ENCODE measurements around the gene TIMM10.

TIMM10 gene

DNA sequence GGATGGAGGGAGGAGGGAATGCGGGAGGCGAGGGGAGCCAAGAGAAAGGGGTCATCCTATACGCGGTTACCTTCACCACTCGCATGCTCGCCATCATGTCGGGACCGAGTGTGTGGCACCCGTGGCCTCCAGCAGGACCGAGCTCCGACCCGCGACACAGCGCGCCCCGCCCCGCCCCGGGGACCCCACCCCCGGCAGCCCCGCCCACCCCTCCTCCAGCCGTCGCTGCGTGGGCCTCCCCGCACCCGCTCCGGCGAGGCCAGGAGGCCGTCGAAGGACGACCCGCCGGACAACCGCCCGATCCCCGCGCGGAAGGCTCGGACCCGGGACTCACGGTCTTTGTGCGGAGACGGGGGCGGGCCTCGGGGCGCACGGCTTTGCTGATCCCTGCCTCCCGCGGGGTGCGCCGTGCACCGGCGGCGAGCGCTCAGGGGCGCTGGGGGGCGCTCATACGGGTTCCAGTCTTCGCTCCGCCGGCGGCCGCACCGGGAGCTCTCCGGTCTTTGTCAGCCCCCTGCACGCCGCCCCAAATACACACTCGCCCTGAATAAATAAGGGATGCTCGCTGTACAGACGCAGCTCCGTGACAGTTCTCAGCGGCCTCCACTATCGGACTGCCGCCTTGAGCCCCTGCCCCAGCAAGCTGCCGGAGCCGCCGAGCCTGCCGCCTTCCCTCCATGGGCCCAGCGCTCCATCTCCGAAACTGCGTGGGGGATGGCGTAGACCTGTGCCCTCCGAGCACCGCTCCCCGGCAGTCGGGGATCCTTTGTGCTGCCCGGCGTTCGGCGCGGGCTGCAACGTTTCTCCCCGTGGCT is 37.2 kb upstream of the TIMM10 start, which contains the start of gene UBE2L6:
Gene UBE2L6 (minus strand): TSS at position 158 of the 815 bp plus-strand sequence. CDS start 61 bp downstream, at position 97.
- no peak for DNase-seq (ENCODE audit: low spot score)
- H3K4me3 ChIP-seq (ENCODE audit: severe bottlenecking) = peak within 1 kb of the TSS; percentile 50
- H3K27me3 ChIP-seq (ENCODE audit: insufficient read depth, poor library complexity, severe bottlenecking) = no peaks in the 10 kb centered on the region
- peak within 1 kb of the TSS; percentile 31 for H3K27ac ChIP-seq (ENCODE audit: poor library complexity, severe bottlenecking)
- no peaks in the 10 kb centered on the region for H3K9me3 ChIP-seq (ENCODE audit: severe bottlenecking)
- no peaks in the 10 kb centered on the region for H3K36me3 ChIP-seq (ENCODE audit: low read depth)
- H3K4me1 ChIP-seq (ENCODE audit: insufficient read depth, poor library complexity, severe bottlenecking) = peaks cover 10% of the 10 kb centered on the region
- ATAC-seq (ENCODE audit: low read depth) = peak; percentile 75
- TF ChIP-seq, protein P1, sequence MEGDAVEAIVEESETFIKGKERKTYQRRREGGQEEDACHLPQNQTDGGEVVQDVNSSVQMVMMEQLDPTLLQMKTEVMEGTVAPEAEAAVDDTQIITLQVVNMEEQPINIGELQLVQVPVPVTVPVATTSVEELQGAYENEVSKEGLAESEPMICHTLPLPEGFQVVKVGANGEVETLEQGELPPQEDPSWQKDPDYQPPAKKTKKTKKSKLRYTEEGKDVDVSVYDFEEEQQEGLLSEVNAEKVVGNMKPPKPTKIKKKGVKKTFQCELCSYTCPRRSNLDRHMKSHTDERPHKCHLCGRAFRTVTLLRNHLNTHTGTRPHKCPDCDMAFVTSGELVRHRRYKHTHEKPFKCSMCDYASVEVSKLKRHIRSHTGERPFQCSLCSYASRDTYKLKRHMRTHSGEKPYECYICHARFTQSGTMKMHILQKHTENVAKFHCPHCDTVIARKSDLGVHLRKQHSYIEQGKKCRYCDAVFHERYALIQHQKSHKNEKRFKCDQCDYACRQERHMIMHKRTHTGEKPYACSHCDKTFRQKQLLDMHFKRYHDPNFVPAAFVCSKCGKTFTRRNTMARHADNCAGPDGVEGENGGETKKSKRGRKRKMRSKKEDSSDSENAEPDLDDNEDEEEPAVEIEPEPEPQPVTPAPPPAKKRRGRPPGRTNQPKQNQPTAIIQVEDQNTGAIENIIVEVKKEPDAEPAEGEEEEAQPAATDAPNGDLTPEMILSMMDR (IDR thresholded peaks at IDR 0.05; ENCODE audit: poor library complexity, severe bottlenecking) = no peak

DNA sequence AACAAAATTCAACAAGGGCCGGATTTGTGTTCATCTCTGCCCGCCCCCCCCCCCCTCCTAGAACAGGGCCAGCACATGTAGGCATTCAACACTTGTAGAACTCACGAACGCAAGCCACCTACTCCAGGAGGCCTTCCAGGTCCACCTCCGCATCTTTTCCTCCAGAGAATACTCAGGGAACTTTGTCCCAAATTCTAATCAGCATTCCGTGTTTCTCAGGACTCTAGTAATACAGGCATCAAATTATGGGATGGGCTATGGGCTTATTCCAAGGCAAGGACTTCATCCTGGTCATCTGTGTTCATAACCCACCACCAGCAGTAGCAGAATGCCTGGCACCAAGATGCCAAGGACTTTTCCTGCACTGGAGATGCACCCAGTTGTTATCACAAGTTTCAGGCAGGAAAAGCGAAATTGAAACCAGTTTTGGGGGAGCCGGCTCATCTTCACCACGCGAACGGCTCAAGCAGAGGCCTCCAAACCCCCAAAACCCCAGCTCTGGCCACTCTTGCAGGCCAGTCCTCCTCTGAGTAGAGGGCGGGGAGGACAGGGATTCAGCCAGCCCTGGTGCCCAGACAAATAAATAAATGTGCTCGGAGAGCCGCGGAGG is 36.5 kb upstream of the TIMM10 start:
- H3K27ac ChIP-seq (ENCODE audit: poor library complexity, severe bottlenecking) = peak overlapping the region; percentile 31
- ATAC-seq (ENCODE audit: low read depth) = no peak; the same call in 2 of the 3 replicates

DNA sequence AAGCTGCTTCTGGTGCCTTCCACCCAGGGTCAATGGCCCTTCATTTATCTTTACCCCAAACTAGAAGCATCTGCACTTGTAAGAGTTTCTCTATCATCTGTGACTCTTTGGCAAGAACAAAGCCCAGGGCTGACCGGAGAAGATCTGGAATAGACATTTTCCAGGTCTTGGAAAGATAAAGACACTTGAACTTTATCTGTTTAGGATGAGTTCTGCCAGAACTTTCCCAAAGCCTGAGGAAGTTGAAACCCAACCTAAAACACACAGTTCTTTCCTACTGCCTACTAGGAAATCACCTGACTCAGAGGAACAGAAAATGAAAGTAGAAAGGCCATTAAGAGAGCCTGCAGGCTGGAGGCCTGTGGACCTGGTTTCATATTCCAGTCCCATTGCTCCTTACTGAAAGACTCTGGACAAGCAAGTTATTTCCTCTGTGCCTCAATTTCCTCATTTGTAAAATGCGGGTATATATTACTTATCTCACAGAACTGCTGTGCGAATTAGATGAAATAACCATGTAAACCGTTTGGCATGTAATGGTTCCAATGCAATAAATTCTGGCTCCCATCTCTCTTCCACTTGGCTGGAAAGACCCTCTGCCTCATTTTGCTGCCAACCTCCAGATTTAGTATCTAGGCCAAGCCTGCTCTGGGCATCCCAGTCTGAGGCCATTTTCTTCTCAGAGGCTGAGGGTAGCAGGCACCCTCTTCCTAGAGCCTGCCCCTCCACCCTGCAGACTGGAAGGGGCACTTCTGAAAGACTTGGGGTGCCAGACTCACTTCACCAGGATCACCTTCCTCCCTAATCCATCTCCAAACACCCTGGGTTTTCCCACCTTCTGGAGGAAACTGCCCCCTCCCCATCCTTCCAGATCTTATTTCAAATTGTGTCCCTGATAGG is 35.7 kb upstream of the TIMM10 start:
- H3K27me3 ChIP-seq (ENCODE audit: insufficient read depth, poor library complexity, severe bottlenecking) = no peaks in the 10 kb centered on the region
- H3K27ac ChIP-seq (ENCODE audit: poor library complexity, severe bottlenecking) = peak overlapping the region; percentile 31
- H3K4me3 ChIP-seq (ENCODE audit: severe bottlenecking) = peak overlapping the region; percentile 17
- peaks cover 10% of the 10 kb centered on the region for H3K4me1 ChIP-seq (ENCODE audit: insufficient read depth, poor library complexity, severe bottlenecking)
- H3K9me3 ChIP-seq (ENCODE audit: severe bottlenecking) = no peaks in the 10 kb centered on the region
- TF ChIP-seq, protein P1 (IDR thresholded peaks at IDR 0.05; ENCODE audit: poor library complexity, severe bottlenecking) = no peak
- H3K36me3 ChIP-seq (ENCODE audit: low read depth) = no peaks in the 10 kb centered on the region
- ATAC-seq (ENCODE audit: low read depth) (no peak), DNase-seq (ENCODE audit: low spot score) (no peak)

More for the DNA sequence above, 36.5 kb upstream of the TIMM10 start:
- Histone ChIP-seq H3K4me1 (ENCODE audit: insufficient read depth, poor library complexity, severe bottlenecking) (peaks cover 10% of the 10 kb centered on the region), H3K4me3 (ENCODE audit: severe bottlenecking) (peak overlapping the region; percentile 50), H3K9me3 (ENCODE audit: severe bottlenecking) (no peaks in the 10 kb centered on the region), H3K36me3 (ENCODE audit: low read depth) (no peaks in the 10 kb centered on the region), H3K27me3 (ENCODE audit: insufficient read depth, poor library complexity, severe bottlenecking) (no peaks in the 10 kb centered on the region)
- TF ChIP-seq, protein P1 (IDR thresholded peaks at IDR 0.05; ENCODE audit: poor library complexity, severe bottlenecking) = no peak
- DNase-seq (ENCODE audit: low spot score) = no peak

DNA sequence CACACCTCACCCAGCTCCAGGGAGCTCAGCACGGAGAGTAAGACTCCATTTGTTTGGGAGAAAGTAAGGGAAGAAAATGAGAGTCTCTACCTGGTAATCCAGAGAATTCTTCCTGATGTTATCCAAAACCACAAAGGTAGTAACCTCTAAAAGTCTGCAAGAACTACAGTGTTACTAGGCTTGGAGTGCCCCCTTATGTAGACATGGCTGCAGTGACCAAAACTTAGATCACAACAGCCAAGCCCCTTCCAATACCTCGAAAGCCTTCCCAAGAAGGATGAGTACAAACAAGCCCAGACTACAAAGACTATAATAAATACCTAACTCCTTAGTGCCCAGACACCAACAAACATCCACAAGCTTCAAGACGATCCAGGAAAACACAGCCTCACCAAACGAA is 32.0 kb upstream of the TIMM10 start:
- DNase-seq (ENCODE audit: low spot score) (no peak), ATAC-seq (ENCODE audit: low read depth) (no peak)
- Histone ChIP-seq H3K27me3 (ENCODE audit: insufficient read depth, poor library complexity, severe bottlenecking) (no peaks in the 10 kb centered on the region), H3K4me1 (ENCODE audit: insufficient read depth, poor library complexity, severe bottlenecking) (no peaks in the 10 kb centered on the region), H3K27ac (ENCODE audit: poor library complexity, severe bottlenecking) (no peak overlapping the region), H3K4me3 (ENCODE audit: severe bottlenecking) (no peak overlapping the region), H3K36me3 (ENCODE audit: low read depth) (peaks cover 21% of the 10 kb centered on the region), H3K9me3 (ENCODE audit: severe bottlenecking) (no peaks in the 10 kb centered on the region)
- TF ChIP-seq, protein P1 (IDR thresholded peaks at IDR 0.05; ENCODE audit: poor library complexity, severe bottlenecking) = no peak

All from RWPE2 (cell line).